ENCODE measurements around the gene AAGAB. TPM values are rescaled to one million over a fixed set of nuclear protein-coding genes. Genes with fewer than 3 reads are reported as not detected.

AAGAB gene
- total RNA-seq, 1 experiment from 2014 or later, result 40.1 TPM

- no peak overlapping the region for H2AK5ac ChIP-seq (ENCODE audit: insufficient read length, low read length)
- no peak overlapping the region for H3K9ac ChIP-seq (ENCODE audit: extremely low read depth, insufficient read length, low read length)
- H3K23me2 ChIP-seq (ENCODE audit: insufficient read length, low read depth, low read length, poor library complexity, severe bottlenecking), result no peaks in the 10 kb centered on the region
- no peak overlapping the region for H2BK12ac ChIP-seq (ENCODE audit: insufficient read length, low read depth, low read length)
- H4K91ac ChIP-seq (ENCODE audit: insufficient read length, low read depth, low read length), result no peak overlapping the region
- no peaks in the 10 kb centered on the region; a peak in 2 of 5 replicates for H3K9me3 Mint-ChIP-seq
- H3K79me2 ChIP-seq (ENCODE audit: insufficient read depth, low read length), result no peaks in the 10 kb centered on the region
- no peak overlapping the region for H3K56ac ChIP-seq (ENCODE audit: insufficient read length, low read depth, low read length)
- peaks cover 32 to 39% of the 10 kb centered on the region in 2 experiments for H3K4me1 Mint-ChIP-seq
- TF ChIP-seq CTCF (conservative IDR thresholded peaks at IDR 0.05), result no peak
- no CpG with 5 or more reads among the region's 4 CpGs for WGBS (ENCODE audit: extremely low coverage, insufficient read length, low lambda C conversion rate)
- no peaks in the 10 kb centered on the region; the same call in 1 of the 2 replicates for H3K27me3 Mint-ChIP-seq (ENCODE audit: low read depth)
- H4K5ac ChIP-seq (ENCODE audit: insufficient read length, low read depth, low read length), result no peak overlapping the region
- no peak for DNase-seq
- H3K14ac ChIP-seq (ENCODE audit: insufficient read depth, low read length), result no peak overlapping the region
- H4K8ac ChIP-seq (replicated peaks; ENCODE audit: insufficient read length, low read depth, low read length), result no peak overlapping the region
- no peaks in the 10 kb centered on the region for H3K27me3 ChIP-seq (ENCODE audit: insufficient read depth, low read length)
- no peak overlapping the region for H3K23ac ChIP-seq (ENCODE audit: insufficient read length, low read depth, low read length)
- no peaks in the 10 kb centered on the region for H3K79me1 ChIP-seq (ENCODE audit: insufficient read depth, low read depth, low read length, poor library complexity, severe bottlenecking)
- H3K4ac ChIP-seq (ENCODE audit: low read depth, low read length), result no peak overlapping the region
- H3K4me2 ChIP-seq (ENCODE audit: insufficient read depth, insufficient read length, low read length), result no peak overlapping the region
- peaks cover 10% of the 10 kb centered on the region; the same call in 1 of the 2 replicates for H3K4me1 ChIP-seq (ENCODE audit: insufficient read depth, low read length)
- no peak overlapping the region for H2BK5ac ChIP-seq (ENCODE audit: insufficient read length, low read length)
- no peak overlapping the region for H3K4me3 Mint-ChIP-seq
- peaks cover 2 to 9% (median 4%) of the 10 kb centered on the region in 3 experiments for H3K36me3 Mint-ChIP-seq (ENCODE audit: insufficient read depth in 1 of 3, low read depth in 3 of 3)
- H2AFZ ChIP-seq (ENCODE audit: low read length), result no peak overlapping the region
- H3K27ac ChIP-seq (ENCODE audit: insufficient read length, low read depth, low read length), result no peak overlapping the region
- H4K20me1 ChIP-seq (ENCODE audit: control insufficient read depth, insufficient read depth, insufficient read length), result no peaks in the 10 kb centered on the region
- no peak overlapping the region for H3K18ac ChIP-seq (ENCODE audit: insufficient read length, low read depth, low read length)
- H3K27ac Mint-ChIP-seq, result no peak overlapping the region; a peak in 1 of 7 replicates
- H2BK120ac ChIP-seq (ENCODE audit: low read depth, low read length, poor library complexity, severe bottlenecking), result no peak overlapping the region
- H3K9me3 ChIP-seq (ENCODE audit: control insufficient read depth, low read depth, low read length), result no peaks in the 10 kb centered on the region
- H2BK20ac ChIP-seq (ENCODE audit: low read depth, low read length, poor library complexity, severe bottlenecking), result no peak overlapping the region
- H2BK15ac ChIP-seq (ENCODE audit: low read depth, low read length), result no peak overlapping the region
- no peak overlapping the region for H3T11ph ChIP-seq (ENCODE audit: low read length)
Observed at GRCh38 chr15:67161881-67162280, 92.6 kb downstream of the AAGAB start.
